TTC549 (cell line): ENCODE measurements around the gene FBRSL1.

ENCODE experiments used
- FAIRE-seq: peaks from 2 replicates; lab custom pipeline; 2012; peaks lifted over from hg19 to GRCh38; lab: Jason Lieb, UNC

Gene FBRSL1

GRCh38 chr12:132542661-132543060, 52.7 kb downstream of the FBRSL1 start:
- no peak for FAIRE-seq

GRCh38 chr12:132543298-132544079, 53.5 kb downstream of the FBRSL1 start:
- FAIRE-seq = no peak

- FAIRE-seq = no peak
Observed at GRCh38 chr12:132544080-132544397, 54.1 kb downstream of the FBRSL1 start.

- no peak for FAIRE-seq
Observed at GRCh38 chr12:132544498-132544897, 54.5 kb downstream of the FBRSL1 start.

- FAIRE-seq = no peak
Observed at GRCh38 chr12:132545164-132545953, 55.4 kb downstream of the FBRSL1 start.

GRCh38 chr12:132545955-132546354, 56.0 kb downstream of the FBRSL1 start:
- no peak for FAIRE-seq

- no peak for FAIRE-seq
Observed at GRCh38 chr12:132546647-132547046, 56.7 kb downstream of the FBRSL1 start.

GRCh38 chr12:132547205-132547740, 57.3 kb downstream of the FBRSL1 start:
- FAIRE-seq = no peak

- no peak for FAIRE-seq
Observed at GRCh38 chr12:132548430-132549058, 58.6 kb downstream of the FBRSL1 start.

- no peak for FAIRE-seq
Observed at GRCh38 chr12:132549059-132549458, 59.1 kb downstream of the FBRSL1 start.

- no peak for FAIRE-seq
Observed at GRCh38 chr12:132550014-132550802, 60.3 kb downstream of the FBRSL1 start.

- FAIRE-seq = no peak
Observed at GRCh38 chr12:132550830-132551640, 61.1 kb downstream of the FBRSL1 start.

- FAIRE-seq = no peak
Observed at GRCh38 chr12:132551641-132552031, 61.7 kb downstream of the FBRSL1 start.

GRCh38 chr12:132554845-132555630, 65.1 kb downstream of the FBRSL1 start:
- FAIRE-seq = no peak

GRCh38 chr12:132555686-132556085, 65.7 kb downstream of the FBRSL1 start:
- FAIRE-seq = no peak

GRCh38 chr12:132556216-132556615, 66.3 kb downstream of the FBRSL1 start:
- no peak for FAIRE-seq

GRCh38 chr12:132556801-132557200, 66.8 kb downstream of the FBRSL1 start:
- no peak for FAIRE-seq

GRCh38 chr12:132557291-132558015, 67.5 kb downstream of the FBRSL1 start:
- FAIRE-seq = no peak

GRCh38 chr12:132558042-132558856, 68.3 kb downstream of the FBRSL1 start:
- FAIRE-seq = no peak
